Stimulated activated CD8-positive, alpha-beta memory T cell treated with anti-CD3 and anti-CD28 coated beads, Interleukin-2, amount 100 ng/mL, for 1 hour (primary cell): ENCODE results near the gene SACS.

ENCODE experiments used
- DNase-seq, 2 donors: peaks; one replicate each; pipeline ENCODE4 v3.0.0-alpha.2; 2020; ENCODE audit warnings: low read depth in 2 of 2

Gene SACS, protein sequence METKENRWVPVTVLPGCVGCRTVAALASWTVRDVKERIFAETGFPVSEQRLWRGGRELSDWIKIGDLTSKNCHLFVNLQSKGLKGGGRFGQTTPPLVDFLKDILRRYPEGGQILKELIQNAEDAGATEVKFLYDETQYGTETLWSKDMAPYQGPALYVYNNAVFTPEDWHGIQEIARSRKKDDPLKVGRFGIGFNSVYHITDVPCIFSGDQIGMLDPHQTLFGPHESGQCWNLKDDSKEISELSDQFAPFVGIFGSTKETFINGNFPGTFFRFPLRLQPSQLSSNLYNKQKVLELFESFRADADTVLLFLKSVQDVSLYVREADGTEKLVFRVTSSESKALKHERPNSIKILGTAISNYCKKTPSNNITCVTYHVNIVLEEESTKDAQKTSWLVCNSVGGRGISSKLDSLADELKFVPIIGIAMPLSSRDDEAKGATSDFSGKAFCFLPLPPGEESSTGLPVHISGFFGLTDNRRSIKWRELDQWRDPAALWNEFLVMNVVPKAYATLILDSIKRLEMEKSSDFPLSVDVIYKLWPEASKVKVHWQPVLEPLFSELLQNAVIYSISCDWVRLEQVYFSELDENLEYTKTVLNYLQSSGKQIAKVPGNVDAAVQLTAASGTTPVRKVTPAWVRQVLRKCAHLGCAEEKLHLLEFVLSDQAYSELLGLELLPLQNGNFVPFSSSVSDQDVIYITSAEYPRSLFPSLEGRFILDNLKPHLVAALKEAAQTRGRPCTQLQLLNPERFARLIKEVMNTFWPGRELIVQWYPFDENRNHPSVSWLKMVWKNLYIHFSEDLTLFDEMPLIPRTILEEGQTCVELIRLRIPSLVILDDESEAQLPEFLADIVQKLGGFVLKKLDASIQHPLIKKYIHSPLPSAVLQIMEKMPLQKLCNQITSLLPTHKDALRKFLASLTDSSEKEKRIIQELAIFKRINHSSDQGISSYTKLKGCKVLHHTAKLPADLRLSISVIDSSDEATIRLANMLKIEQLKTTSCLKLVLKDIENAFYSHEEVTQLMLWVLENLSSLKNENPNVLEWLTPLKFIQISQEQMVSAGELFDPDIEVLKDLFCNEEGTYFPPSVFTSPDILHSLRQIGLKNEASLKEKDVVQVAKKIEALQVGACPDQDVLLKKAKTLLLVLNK (N-terminal part only)

DNA sequence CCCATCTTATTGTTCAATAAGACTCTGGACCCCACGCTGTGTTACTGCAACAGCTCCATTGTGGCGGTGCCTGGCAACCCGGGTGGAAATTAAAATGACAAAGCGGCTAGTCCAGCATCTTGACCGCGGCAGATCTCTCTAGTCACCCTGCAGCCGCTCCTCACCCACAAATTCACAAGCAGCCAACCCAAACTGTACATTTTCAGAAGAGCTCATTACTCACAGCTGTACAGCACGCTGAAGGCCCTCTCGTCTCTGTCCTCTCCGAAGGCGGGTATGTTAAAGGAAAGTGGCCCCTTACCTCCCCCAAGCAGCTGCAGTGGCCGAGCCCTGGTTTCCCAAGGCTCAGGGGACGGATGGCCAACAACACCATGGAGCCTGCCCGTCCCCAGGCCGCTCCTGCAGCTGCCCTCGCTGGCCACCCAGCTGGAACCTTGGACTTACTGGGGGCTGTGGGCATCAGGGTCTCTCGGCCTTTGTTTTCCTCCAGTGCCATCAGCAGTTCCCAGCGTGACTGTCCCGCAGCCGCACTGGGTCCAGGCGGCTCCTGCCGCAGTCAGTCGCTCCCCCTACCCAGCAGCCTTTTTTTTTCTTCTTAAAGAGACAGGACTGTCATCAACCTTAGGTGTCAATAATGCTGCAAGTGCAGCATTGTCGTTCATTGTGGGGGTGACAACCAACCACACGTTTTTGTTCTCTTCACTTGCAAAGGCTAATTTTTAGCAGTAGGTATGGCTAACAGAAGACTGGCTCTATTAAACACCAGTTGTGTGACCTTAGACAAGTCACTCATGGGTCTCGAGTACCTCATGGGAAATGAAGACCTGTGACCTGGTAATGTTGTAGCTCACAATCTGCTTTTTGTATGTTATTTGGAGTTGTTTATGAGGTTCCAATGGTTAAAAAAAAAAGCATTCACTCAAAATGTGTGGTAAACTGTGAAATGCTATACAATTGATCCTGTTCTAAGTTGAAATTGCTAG lies at the start of gene SACS:
TSS of gene SACS (minus strand) at position 532 of the 983 bp plus-strand sequence. CDS start 22,463 bp downstream, outside the sequence.
- DNase-seq: no peak

DNA sequence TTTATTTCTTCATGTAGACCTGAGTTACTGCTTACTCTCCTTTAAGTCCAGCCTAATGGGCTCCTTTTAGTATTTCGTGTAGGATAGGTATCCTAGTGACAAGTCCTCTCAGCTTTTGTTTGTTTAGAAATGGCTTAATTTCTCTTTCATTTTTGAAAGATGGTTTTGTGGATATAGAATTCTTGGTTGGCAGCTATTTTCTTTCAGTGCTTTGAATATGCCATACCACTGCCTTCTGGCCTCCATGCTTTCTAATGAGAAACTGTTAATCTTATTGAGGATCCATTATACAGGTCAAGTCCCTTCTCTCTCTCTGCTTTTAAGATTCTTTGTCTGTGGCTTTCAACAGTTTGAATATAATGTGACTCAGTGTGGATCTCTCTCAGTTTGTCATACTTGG lies 46.8 kb upstream of the SACS start:
- DNase-seq: no peak

- DNase-seq: no peak
Measured at GRCh38 chr13:23477101-23477500, 43.6 kb upstream of the SACS start.

DNA sequence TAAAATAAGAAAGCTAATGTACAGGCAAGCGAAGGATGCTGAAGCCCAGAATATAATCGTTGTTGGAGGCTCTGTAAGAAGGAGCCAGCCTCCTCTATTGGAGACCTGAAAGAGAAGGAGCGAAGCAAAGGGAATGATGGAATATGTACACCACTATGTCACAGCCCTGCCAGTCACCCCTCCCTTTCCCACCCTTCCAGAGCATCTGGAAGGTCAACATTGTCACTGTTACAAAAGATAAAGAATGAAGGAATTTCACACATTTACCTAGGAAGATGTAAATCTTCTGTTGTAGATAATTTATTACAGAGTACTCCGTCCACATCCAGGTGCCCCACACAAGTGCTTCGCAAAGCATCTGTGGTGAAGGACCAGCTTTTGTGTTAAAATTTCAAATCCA lies 39.7 kb upstream of the SACS start:
- no peak for DNase-seq

- no peak for DNase-seq
Measured at GRCh38 chr13:23472189-23472588, 38.7 kb upstream of the SACS start.

DNA sequence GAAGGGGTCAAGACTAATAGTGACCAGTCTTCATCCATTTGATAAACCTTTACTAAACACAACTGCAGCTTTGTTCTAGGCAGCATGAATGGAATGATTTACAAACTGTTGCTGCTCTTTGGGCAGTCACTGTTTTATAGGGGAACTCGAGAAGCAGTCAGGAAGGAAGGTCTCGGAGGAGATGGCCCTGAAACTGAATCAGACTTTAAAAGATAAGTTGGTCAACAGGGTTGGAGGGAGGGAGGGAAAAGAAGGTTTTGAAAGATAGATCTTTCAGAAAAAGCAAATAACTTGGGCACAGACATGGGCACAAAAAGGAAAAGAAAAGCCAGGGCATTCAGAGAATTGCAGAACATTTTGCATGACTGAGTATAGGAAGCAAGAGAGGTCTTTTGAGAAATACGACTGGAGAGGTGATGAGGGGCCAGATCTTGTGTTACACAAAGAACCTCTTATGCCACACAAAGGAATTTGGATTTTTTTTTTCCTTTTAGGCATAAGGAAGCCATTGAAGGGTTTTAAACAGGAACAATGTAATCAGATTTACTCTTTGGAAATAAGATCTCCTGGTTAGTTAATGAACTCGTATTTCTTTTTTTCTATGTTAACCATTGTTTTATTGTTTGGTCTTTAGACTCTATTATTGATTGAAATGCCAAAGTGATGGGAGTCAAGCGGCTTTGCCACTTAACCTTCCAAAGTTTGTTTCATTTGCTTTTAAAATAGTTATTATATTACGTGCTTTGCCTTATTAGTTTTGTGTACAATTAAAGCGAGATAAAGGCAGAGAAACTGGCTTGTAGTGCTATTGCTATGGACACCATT lies 37.5 kb upstream of the SACS start:
- no peak for DNase-seq

DNA sequence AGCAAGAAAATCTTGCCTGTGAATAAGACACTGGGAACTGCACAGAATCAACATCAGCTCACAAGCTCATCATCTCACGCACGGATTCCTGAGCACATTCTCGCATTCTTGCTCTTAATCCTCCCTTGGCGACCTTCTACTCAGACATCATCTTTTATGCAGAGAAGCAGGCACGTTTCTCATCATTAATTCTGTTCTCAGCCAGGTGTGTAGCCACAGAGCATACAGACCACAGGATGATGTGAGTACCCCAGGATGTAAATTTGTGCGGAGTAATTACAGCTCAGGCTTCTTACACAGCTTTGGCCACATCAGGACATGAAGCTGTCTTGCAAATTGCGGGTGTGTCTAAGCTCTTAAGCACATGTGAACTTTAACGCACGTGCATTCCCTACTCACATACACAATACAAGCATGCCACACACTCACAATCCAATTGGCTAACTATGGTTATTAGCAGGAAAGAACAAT lies 36.5 kb upstream of the SACS start:
- DNase-seq: no peak

DNA sequence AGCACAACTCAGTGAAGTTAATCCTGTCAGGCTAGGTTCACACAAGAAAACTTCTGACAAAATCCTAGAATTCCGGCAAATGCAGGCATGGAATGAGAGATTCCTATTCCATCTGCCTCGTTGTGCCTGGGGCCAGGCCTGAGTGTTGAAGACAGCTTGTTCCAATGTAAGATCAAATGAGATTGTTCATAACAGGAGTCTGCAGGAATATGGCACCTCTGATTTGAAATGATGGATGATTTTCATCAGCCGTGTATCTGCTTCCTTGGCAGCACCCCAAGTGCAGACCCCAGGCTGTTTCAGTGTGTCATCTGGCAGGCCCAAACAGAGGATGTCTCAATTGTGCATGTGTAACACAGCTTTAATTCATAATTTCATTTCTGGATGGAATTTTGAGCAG lies 35.3 kb upstream of the SACS start:
- DNase-seq: no peak

DNA sequence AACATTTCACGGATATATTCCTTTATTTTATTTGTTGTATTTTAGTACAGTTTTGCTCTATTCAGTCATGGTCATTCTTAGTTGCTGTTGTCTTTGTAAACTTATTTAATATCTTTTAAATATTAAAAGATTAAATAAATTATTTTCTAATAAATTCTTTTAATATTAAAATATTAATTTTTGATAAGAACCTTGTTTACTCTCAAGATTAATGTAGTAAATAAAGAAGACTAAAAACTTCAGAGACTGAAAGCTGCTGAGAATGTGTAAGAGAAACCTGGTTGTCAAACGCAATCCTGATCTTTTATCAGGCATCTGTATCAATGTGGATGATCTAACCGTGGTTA lies 34.4 kb upstream of the SACS start:
- DNase-seq: no peak

DNA sequence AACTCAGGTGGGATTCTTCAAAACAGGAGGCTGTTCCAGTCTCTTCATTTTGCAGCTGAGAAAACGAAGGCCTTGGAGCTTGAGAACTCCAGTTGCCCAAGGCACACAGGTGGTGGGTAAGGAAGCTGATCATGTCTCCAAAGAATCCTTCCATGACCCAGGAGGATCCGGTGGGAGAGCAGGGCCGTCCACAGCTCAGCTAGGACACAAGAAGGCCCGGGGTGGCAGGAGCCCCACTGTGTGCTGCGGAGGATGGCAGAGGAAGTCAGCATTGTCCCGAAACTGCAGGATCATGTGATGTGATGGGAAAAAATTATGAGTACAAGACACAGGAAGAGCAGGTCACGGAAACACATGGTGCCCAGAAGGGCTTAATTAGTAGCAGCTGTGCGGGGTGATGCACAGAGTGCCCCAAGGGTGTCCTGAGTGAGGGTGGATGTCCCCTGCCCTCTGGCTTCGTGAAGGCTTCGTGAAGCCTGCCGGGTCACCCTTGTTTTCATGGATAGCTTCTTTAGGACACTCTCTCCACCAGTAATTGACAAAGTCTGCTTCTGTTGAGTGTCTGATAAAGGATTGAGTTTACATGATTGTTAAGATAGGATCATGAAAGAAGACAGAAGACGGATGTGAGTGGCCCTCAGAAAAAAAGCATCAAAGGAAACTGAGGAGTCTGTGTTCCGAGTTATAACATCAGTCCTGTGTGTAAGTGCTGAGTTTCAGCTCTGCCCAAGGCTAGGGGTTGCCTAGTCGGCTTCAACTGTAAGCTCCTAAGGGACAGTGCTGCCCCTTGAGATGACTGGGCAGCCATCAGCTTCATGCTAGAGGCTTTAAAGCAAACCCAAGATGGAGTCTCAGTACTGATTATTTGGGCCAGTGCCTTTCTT lies 33.8 kb upstream of the SACS start:
- DNase-seq: no peak

DNA sequence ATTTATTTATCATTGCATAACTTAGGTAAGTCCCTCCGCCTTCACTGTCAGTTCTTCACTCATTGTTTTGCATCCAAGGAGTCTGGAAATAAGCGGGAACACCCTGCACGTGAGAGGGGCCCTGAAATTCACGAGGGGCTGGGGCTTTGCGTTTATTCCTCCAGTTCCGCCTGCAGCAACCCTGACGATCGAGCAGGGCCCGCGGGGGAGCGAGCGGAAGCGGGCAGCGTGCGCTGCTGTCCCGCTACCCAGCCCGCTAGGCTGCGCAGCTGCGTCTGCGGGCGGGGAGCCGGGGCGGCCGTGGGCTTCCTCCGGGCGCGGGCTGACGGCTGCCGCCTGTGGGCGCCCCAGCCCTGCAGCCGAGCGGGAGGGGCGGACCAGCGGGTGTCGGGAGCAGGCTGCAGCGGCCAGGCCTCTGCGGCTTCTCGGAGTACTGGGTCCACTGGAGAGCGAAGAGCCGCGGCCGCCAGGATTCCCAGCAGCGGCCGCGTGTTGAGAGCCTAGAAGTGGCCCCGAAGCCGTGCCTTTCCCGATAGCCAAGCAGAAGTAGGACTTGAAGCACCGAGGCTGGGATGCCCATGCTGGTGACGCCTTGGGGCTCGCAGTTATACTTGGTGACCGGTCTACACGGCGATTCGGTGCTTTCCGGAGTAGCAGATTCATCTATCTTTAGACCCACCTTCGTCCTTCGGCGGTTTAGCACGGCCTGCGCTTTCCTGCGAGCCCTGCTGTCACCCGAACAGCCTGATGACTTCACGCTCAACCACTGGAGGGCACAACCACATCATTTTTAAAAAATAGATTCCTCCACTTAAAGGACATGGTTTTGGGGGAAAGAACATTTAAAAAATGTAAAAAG lies 32.9 kb upstream of the SACS start:
- peak; percentile 22 to 27 for DNase-seq

DNA sequence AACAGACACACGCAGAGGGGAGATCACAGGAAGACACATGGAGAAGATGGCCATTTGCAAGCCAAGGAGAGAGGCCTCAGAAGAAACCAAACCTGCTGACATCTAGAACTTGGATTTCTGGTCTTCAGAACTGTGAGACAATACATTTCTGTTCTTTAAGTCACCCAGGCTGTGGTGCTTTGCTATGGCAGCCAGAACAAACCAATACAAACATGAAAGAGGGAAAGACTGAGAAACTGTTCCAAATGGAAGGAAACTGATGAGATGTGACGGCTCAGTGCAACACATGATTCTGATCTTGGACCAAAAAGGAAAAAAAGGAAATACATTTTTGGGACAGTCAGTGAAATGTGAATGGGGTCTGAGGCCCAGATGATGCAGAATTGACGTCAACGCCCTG lies 30.2 kb upstream of the SACS start:
- no peak for DNase-seq

DNA sequence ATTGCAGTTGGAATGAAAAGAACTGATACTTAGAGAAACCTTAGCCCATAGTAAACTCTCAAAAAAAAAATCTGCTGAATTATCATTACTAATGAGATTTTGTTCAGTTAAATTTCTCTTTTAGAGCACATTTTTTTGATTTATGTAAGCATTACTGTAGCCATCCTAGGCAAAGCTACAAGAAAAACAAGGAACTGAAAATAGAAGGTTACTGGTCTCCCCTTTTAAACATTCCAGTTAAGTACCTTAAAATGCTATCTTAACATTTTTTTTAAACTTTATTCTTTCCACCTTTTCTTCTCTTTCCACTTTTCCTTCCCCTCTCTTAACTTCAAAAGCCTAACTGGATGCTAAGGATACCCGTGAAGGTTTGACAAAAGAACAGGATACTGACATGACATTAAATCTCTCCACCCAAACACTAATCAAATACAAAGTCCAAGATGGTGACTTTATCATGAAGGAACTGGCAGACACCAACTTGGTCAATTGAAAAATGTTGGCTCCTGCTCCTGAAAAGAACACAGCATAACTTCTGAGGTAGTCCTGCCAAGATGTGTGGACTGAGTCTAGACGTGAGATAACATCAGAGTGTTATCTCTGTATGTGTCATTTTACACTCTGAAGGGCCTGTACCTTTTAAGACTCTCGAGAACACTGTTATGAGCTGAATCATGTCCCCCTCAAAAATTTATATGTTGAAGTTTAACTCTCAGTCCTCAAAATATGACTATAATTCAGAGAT lies 29.5 kb upstream of the SACS start:
- no peak for DNase-seq

DNA sequence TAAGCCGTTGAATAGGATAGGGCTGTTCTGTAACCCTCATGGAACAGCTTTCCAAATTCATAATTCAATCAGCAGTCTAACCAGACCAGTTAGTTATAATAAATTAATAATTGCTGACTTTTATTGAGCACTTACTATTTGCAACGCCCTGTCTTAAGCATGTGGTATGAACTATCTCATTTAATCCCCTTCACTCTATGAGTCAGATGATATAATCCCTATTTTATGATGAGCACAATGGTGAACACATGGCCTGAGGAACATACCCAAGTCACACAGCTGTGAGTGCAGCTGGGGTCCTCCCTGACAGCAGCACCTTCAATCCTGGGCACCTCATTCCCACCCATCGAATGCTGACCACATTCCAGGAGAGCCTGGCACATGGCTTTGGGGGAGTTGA lies 28.0 kb upstream of the SACS start:
- no peak for DNase-seq

- DNase-seq: no peak
Measured at GRCh38 chr13:23460921-23461320, 27.4 kb upstream of the SACS start.

GRCh38 chr13:23460309-23460708 lies 26.8 kb upstream of the SACS start:
- DNase-seq: no peak

DNA sequence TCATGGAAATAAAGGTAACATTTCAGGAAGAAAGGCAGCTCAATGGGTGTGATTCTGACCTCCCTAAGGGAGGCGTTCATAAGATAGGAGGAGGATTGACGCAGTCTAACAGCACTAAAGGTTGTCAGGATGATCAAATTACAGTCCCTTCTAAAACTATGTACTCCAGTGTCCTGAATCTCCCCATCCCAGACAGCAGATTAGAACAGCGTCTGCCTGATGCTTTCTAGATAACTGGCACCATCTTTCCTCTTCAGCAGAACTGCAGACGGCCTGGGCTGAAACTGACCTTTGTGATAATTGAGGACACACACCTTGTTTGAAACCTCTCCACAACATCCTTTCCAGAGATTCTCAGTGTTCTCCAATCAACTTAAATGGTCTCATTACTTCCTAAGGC lies 25.5 kb upstream of the SACS start:
- no peak for DNase-seq
